Measurements from ENCODE around the gene TOR2A.
"Not testable (repeated sequence)": the region's sequence is repeated elsewhere in the genome, so short reads cannot be mapped to it uniquely, and the experiment has no call there.

TOR2A gene

DNA sequence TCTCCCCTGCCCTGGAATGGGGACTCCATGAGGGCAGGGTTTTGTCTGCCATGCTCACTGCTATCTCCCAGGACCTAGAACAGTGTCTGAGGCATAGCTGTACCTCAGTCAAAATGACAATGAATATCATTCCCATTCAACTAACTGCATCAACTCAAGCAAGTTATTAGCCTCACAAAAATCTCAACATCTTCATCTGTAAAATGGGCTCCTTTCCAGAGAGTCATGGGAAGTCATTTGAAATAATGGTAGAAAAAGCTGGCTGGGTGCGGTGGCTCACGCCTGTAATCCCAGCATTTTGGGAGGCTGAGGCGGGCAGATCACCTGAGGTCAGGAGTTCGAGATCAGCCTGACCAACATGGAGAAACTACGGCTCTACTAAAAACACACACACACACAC lies 34.0 kb upstream of the TOR2A start:
- DNase-seq (ENCODE audit: low read depth in 2 of 2, low spot score in 1 of 2) = no peak

DNA sequence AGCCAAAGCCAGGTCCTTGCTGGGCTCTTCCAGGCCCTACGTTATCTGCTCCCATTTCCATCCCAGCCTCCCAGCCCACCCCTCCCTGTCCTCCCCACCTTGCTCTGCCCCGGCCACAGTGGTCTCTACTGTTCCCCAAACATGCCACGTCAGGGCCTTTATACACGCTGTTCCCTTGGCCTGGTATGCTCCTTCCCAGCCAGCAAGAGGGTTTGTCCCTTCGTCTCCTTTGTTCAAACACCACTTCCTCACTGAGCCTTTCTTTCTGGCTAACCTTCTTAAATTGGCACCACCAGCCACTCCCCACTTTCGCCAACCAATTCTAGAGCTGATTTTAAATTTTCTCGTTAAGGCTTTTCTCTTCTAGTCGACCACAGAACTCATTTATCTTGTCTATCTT lies 33.6 kb upstream of the TOR2A start:
- DNase-seq (ENCODE audit: low read depth in 2 of 2, low spot score in 1 of 2) = no peak

DNA sequence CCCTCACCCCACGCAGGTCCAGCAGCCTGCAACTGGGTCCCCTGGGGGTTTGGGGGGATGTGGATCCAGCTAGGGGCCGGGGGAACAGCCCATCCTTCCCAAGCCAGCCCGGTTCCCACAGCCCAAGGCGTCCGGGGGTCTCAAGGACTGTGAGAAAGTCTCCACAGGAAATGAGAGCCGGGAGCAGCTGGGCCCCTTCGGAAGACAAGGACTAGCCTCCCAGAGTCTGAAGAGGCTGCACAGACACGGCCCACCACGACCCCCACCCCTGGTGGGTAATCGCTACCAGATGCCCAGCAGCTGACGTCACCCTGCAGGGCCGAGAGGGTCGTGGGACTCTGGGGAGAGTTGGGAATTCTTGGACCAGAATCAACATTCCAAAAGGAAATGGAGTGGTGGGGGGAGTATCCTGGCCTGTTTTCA lies 32.8 kb upstream of the TOR2A start:
- no peak for DNase-seq (ENCODE audit: low read depth in 2 of 2, low spot score in 1 of 2)

DNA sequence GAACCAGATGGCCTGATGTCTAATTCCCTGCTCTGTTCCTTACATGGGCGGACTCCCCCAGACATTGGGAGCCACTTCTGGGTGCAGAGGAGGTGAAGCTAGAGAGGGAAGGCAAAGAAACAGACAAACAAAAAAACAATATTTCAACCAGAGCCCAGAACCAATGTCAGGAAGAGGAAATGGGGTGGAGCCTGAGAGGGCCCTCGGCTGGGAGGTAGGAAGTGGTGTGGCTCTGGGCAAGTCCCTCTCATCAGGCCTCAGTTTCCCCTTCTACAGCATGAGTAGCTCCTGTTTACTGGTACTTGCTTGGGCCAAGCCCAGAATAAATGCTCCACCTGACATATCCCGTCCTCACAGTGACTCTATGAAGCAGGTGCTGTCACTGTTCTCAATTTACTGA lies 32.3 kb upstream of the TOR2A start:
- DNase-seq (ENCODE audit: low read depth in 2 of 2, low spot score in 1 of 2) = no peak

DNA sequence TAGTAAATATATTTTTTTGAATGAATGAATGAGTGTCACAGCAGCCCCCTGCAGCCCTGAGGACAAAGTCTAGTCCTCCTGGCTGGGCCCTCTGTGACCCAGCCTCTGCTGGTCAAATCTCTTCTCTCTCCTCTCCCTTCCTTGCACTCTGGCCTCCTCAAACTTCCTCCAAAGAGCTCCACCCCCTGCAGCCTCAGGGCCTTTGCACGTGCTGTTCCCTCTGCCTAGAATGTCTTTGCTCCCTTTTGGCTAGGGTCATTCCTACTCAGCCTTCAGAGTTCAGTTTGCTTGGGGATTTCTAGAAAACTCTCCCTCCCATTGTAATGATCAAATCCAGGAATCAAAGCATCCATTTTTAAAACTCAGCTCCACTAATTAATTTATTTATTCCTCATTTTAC lies 30.3 kb upstream of the TOR2A start:
- DNase-seq (ENCODE audit: low read depth in 2 of 2, low spot score in 1 of 2) = no peak

DNA sequence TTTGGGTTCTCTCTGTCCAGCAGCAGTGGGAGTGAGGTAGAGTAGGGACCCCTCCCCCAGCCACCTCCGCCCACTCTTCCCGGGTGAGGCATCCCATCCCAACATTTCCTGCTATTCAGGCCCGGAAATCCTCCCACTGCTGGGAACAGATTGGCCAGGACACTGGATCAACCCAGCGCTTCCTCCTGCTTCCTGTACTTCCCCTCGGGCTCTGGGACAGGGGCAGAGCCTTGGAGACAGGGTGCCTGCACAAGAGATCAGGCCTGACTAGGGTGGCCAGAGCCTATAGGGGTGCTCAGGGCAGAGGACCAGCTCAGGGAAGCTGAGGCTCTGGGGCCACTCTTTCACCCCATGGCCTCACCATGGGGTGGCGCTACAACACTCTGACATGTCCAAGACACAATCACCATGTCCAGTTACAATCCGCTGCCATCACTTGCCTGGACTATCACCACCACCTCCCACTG lies 28.9 kb upstream of the TOR2A start:
- no peak for DNase-seq (ENCODE audit: low read depth in 2 of 2, low spot score in 1 of 2)

DNA sequence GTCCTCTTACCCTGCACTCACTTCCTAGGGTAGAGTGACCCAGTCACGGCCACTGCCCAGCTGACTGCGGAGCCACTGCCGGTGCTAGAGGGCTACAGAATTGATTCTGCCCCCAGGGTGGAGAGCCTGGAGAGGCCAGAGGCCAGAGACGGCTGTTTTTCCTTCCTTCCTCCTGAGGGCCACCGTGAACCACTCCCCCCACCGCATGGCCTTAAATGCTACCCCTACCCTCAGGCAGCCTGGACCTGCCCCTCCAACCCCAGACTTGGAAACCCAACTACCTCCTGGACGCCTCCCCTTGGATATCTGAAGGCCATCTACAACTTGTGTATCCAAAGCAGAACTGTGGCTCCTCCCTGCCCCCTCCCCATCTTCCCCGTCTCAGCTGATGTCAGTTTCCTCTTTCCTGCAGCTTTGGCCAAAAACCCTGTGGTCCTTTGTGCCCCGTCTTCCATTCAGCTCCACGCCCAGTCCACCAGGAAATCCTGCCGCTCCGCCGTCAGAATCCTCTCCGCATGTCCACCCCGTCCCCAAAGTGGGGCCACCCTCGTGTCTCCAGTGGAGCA lies 27.1 kb upstream of the TOR2A start:
- no peak for DNase-seq (ENCODE audit: low read depth in 2 of 2, low spot score in 1 of 2)

DNA sequence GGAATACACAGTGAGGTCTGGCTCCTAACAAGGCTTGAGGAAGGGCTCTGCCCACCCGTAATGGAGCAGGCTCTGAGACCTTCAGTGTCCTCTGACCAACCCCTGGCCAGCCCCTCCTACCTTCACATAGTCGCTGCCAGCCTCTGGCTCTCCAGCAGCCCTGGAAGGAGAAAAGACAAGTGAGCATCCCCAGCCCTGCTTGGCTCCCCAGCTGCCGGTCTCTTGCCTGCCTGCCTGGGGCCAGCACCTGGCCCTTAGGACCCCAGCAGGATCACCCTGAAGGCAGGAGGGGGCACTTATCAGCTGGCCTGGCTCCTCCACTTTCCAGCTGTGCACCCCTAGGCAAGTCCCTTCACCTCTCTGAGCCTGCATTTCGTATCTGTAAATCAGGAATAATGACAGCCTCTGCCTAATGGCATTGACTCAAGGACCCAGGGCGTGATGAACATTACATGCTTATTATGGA lies 26.4 kb upstream of the TOR2A start:
- DNase-seq (ENCODE audit: low read depth in 2 of 2, low spot score in 1 of 2) = no peak

DNA sequence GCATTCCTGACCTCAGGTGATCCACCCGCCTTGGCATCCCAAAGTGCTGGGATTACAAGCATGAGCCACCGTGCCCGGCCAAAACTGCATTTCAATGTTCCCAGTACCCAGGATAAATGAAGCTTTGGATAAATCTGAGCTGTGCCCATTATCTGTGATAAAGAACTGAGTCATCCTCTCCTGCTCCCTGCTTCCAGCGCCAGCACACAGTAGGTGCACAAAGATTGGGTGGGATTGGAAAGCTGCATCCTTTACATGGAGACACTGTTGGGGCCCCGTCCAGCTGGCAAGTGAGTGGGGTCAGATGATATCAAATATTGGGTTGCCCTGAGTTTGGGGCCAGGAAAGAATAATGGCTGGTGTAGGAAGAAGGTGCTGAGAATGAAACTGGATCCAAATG lies 26.0 kb upstream of the TOR2A start:
- no peak for DNase-seq (ENCODE audit: low read depth in 2 of 2, low spot score in 1 of 2)

DNA sequence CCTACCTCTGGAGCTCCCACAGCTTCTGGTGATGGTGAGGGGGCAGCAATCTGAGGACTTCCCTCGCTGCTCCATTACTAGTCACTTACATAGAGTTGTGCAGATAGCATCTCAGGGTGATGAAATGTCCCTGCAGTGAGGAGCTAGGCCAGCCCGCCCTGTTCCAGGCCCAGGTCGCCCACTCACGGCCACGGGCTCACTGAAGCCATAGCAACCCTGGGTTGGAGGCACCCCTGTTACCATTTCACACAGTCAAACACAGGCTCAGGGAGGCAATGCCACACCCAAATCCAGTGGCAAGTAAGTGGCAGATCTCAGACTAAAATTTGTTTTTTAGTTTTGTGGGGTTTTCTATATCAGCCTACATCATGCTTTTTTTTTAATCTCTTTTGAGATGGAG lies 23.7 kb upstream of the TOR2A start:
- no peak for DNase-seq (ENCODE audit: low read depth in 2 of 2, low spot score in 1 of 2)

DNA sequence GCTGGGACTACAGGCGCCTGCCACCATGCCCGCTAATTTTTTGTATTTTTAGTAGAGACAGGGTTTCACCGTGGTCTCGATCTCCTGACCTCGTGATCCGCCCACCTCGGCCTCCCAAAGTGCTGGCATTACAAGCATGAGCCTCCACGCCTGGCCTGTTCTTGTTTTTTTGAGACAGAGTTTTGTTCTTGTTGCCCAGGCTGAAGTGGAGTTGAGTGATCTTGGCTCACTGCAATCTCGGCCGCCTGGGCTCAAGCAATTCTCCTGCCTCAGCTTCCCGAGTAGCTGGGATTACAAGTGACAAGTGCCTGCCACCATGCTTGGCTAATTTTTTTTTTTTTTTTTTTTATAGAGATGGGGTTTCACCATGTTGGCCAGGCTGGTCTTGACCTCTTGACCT lies 21.7 kb upstream of the TOR2A start:
- not testable (repeated sequence) for DNase-seq (ENCODE audit: low read depth in 2 of 2, low spot score in 1 of 2)

DNA sequence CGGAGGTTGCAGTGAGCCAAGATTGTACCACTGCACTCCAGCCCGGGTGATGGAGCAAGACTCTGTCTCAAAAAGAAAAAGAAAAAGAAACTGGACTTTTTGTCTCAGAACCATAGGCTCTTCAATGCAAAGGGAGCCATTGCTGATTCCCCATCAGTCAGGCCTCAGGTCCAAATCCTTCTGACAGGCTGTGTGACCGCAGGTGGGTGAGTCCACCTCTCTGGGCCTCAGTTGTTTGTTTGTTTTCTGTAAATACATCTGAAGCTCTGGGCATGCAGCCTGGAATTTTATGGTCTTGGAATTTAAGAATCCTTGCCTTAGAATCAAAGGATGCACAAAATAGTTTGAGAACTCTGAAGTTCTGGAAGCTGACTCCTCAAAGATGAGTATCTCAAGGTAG lies 21.1 kb upstream of the TOR2A start:
- no peak for DNase-seq (ENCODE audit: low read depth in 2 of 2, low spot score in 1 of 2)

DNA sequence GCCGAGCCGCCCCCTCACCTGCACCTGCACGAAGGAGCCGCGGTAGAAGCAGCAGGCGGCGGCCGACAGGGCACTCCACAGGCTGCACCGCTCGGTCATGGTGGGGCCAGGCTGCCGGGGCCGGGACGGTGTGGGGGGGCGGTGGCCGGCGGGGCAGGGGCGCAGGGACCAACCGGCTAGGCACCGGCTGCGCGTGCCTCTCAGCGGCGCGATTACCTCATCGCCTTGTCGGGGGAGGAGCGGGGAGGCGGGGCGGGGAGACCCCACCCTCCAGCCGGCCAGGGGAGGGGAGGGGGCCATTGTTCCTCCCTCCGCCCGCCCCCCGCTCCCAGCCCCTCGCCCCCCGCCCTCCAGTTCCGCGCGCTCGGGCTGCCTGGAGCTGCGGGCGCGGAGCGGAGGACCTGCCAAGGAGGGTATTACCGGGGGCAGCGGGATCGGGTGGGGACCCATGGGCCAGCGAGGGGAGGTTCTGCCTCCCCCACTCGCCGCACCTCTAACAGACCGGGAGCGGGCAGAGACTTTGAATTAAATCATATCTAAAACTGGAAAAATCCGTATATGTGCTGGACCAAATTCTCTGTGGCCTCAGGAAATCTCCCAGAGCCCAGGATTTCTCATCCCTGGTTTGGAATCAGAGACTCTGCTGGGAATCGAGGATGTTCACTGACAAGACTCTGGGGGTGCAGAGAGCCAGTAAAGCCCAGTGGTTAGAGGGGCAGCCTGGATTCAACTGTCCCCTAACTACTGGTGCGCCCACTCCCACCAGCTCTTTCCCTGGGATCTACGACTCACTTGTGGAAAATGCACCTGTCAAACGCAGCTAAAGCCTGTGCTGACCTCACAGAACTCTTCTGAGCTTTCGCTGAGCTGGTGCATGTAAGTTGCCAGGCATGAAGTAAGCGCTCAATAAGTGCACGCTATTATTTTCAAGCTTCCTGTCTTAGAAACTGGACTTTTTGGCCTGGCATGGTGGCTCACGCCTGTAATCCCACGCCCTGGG lies 20.3 kb upstream of the TOR2A start:
- DNase-seq (ENCODE audit: low read depth in 2 of 2, low spot score in 1 of 2) = no peak

DNA sequence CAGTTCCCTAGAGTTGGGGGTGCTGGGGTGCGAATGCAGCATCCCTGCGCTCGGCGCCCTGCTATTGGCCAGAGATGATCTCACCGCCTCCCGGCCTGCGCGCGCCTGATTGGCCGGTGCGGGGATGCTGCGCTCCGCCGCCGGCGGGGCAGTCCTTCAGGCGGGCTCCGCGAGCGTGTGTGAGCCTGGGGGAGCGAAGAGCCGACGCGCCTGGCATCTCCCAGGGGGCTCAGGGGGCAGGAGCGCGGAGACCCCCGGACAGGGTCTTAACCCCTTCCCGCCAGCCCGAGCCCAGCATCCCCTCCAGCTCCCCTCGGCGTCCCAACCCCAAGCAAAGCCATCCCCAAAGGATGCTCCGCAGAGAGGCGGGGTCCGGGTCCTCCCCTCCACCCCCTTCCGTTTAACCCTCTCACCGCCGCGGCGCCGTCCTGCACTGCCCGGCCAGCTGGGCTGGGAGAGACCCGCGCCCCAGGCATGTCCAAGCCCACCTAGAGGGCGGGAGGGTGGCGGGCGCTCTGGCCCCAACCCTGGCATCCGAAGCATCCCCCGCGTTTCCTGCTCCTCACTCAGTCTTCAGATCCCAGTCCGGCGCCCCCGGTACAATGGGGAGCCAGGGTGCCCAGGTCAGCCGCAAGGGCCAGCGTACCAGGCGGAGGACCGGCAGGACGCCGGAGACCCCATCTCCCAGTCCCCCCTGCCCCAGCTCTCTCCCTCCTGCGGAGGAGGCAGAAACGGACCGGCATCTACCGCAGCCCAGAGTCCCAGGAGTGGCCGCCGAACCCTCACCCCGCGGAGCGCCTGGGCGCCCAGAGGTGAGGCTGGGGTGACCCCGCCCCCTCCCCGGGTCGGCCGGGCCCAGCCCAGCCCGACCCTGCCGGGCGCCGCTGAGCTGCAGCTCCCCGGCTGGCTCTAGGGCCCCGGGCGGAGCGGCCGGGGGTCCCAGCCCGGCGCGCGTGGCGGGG lies 19.3 kb upstream of the TOR2A start:
- DNase-seq (ENCODE audit: low read depth in 2 of 2, low spot score in 1 of 2) = no peak

DNA sequence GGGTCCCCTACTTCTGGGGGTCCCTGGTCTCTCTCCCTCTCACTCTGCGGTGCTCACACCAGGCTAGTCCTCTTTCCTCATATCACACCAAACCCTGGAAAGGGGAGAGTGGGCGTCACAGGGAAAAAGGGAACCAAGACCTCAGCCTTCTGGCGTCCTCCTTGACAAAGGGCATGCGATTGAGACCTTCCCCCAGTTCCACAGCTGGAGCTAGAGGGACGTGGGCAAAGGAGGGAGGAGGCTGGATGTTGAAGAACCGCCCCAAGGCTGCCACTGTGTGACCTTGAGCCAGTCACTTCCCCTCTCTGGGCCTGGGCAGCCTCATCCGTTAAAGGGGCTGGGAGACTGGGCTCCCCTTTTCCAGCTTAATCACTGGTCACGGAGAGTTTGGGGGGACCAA lies 18.5 kb upstream of the TOR2A start:
- no peak for DNase-seq (ENCODE audit: low read depth in 2 of 2, low spot score in 1 of 2)

DNA sequence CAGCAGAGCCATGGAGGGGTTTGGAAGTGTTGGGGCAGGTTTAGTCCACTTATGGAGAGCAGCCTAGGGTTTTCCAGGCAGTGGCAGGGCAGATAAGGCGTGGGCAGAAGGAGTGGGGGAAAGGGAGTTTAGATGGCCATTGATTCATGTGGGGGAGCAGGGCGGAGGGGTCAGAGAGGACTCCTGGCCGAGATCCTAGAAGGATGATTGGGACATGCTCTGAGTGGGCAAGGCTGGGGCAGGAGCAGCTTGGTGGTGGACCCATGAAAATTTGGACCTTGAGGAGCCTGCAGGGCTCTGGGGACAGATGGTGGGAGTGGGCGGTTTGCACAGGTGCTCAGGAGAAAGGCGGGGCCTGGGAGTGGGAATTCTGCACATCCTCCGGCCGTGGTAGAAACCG lies 18.1 kb upstream of the TOR2A start:
- no peak for DNase-seq (ENCODE audit: low read depth in 2 of 2, low spot score in 1 of 2)

DNA sequence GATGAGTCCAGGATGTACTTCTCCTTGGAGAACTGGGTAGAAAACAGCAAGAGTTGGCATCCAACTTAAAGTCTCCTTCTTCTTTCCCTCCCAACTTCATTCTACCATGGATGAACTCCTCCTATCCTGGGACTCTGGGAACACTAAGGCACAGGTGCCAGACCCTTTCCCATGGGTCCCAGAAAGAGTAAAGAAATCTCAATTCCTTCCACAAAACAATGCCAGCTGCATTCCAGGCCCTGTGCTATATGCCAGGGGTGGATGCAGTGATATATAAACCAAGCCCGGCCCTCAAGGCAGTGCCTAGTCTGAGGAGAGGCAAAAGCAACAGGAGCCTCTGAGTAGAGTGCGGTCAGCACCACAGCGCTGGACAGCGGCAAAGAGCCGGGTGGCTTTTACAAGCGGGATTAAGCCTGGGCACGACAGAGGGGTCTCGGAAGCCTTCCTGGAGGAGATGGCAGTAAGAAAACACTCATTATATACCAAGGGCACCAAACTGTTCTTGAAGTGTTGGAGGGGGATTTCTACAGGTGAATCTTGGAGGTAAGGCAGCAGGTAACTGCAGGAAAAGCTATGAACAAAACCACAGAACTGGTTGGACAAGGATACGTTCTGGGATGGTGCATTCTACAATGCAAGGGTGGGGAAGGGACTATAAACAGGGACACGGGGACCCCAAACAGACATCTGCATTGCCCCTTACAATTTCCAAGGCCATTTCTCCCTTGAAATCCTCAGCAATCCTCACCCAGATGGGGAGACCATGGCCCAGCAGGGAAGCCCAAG lies 16.4 kb upstream of the TOR2A start:
- DNase-seq (ENCODE audit: low read depth in 2 of 2, low spot score in 1 of 2) = no peak

DNA sequence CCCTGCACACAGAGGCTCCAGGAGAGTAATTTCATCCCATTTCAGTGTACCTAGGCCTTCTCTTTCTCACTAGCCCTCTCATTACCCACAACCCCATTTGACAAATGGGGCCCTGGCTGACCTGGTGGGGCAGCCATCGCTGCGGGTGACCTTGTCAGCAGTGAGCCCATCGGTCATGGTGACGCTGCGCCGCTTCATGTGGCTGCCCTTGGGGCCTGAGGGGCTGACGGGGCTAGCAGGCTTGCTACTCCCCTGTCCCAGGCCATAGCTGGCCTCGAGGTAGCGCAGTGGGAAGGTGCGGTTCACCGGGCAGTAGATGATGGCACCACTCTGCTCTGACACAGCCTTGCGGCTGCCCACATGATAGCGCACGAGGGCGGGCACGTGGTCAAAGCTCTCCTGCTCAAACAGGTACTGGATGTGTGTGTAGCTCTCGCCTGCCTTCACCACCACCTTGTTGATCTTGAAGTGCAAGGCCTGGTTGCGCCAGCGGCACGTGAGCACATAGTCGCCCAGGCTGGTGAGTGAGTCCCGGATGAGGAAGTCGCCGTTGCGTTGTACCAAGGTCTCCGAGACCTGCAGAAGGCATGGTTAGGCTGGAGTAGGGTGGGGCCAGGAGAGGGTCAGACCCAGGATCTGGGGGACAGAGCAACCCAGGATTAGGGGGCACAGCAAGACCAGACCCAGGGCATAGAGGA lies 14.1 kb upstream of the TOR2A start:
- DNase-seq (ENCODE audit: low read depth in 2 of 2, low spot score in 1 of 2) = no peak

DNA sequence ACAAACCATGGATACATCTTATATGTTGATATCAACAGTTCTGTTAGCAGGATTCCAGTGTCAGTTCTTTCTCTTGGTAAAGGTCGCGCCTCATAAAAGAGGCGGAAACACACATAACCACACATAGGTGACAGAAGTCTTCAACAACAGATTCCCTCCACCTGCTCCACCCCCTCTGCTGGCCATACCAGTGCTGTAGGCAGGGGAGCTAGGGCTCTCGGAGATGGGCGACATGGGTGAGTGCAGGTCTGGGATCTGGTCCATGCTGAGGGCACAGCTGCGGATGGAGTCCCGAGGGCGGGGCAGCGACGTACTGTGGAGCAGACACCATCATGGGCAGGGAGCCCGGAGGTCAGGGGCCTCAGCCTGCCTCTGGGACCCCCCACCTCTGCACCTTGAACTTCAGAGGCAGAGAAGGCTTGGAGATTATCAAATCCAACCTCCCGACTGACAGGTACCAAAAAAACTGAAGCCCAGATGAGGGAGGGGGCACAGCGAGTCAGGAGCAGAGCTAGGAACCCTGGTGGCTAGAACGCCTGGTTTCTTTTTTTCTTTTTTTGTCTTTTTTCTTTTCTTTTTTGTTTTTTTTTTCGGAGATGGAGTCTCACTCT lies 12.0 kb upstream of the TOR2A start:
- DNase-seq (ENCODE audit: low read depth in 2 of 2, low spot score in 1 of 2) = no peak
